Activated CD4-positive, alpha-beta T cell treated with anti-CD3 and anti-CD28 coated beads for 24 hours (primary cell): ENCODE results near the gene GRIK2.

Source experiments
- DNase-seq, 2 donors: peaks; one replicate each; pipeline ENCODE4 v3.0.0-alpha.2; 2020; ENCODE audit warnings: low read depth in 2 of 2

The GRIK2 gene

DNA sequence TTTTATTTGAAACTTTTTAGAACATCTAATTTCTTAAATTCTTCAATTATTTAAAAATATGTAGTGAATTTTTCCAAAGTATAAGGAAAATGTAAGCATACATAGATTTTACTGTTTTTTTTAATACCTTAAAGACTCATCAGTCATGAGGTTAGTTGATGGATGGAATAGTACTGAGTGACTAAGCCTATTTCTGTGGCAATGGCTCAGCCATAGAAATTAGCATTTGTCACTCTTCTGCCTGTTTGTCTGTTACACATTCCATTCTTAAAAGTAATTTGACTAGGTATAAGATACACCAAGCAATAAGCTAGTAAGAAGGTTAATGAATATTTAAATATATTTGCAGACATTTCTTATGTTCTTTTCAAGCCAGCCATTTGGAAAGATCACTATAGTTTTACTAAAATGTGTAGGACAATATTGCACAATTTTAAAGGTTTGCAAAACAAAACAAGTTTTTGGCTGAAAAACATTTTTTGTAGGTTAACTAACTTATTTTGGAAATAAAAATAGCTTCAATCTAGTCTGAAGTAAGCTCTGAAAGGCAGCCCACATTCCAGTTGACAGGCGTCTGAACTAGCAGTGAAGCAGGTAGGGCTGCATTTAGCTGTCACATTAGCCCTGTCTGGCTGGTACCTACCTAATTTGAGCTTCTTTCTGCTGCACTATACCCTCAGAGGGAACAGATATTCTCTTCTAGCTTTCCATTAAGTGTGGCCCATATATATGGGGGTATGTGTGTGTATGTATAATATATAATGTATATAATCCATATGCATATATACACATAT lies 385.7 kb downstream of the GRIK2 start:
- no peak for DNase-seq

DNA sequence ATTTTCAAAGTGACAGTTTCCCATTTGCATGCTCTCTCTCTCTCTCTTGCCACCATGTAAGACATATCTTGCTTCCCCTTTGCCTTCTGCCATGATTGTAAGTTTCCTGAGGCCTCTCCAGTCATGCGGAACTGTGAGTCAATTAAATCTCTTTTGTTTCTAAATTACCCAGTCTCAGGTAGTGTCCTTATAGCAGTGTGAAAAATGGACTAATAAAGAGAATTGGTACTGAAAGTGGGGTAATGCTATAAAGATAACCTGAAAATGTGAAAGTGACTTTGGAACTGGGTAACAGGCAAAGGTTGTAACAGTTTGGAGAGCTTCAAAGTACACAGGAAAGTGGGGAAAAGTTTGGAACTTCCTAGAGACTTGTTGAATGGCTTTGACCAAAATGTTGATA lies 389.8 kb downstream of the GRIK2 start:
- no peak for DNase-seq

DNA sequence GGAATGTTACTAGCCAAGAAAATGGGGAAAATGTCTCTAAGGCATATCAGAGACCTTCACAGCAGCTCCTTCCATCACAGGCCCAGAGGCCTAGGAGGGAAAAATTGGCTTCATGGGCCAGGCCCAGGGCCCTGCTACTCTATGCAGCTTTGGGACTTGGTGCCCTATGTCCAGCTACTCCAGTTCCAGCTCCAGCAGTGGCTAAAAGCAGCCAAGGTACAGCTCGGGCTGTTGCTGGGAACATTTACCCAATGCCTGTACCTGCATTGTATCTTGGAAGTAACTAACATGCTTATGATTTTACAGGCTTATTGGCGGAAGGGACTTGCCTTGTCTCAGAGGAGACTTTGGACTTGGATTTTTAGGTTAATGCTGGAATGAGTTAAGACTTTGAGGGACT lies 390.6 kb downstream of the GRIK2 start:
- no peak for DNase-seq

DNA sequence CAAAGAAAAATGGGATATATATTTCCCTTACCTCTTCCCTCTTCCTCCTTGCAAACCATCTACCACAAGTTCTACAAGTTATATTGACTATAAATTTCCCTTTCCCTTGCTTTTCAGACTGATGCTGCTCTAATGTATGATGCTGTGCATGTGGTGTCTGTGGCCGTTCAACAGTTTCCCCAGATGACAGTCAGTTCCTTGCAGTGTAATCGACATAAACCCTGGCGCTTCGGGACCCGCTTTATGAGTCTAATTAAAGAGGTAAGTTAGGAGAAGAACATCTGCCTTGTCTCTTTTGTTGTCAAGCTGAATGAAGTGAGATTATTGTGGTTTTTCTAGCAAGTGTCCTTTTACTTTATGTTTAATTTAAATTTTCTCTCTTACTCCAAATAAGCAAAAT lies 406.0 kb downstream of the GRIK2 start:
- no peak for DNase-seq

DNA sequence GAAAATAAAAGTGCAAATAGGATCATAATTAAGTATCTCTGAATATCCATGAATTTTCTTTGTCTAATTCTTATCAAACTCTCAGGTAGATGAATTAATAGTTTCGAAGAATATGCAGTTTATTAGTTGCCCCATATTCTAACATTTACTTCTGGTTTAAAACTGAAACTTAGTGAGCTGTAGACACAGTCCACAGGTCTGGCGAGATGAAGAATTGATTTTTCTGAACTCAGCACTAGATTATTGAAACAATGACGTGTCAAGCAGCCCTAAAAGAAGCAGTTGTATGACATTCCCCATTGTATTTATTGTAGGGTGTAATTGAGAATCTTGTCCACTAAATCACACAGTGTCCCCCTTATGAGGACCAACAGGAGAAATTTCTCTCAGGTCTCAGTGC lies 407.1 kb downstream of the GRIK2 start:
- DNase-seq: no peak

DNA sequence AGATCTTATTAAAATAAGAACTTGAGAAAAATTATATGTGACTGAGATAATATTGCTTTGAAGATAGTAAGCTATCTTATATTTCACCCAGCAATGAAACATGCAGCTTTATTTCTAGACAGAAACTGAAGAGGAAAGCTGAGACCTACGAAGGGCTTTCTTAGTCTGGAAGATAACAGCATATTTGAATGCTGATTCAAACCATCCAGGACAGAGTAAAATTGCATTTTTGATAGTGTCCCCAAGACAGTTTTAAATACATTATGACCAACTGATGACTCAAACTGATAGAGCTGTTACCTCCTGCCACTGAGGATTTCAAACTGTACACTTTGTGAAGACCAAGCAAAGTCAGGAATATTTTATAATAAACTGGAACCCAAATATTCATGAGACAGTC lies 409.6 kb downstream of the GRIK2 start:
- DNase-seq: no peak

DNA sequence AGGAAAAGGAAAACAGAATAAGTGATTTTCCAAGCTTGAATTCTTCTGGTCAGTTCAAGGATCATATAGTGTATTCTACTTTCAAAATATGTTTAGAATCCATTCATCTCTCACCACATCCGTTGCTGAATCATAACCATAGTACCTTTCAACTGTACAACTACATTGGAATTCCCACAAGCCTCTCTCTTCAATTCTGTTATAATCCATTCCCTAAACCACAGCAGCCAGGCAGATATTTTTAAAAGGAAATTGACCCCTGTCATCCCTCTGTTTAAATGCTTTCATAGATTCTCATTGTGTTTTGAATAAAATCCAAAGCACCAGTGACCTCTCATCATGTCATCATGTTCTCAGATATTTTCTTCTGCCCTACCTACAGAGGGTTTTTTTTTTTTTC lies 412.7 kb downstream of the GRIK2 start:
- DNase-seq: no peak

DNA sequence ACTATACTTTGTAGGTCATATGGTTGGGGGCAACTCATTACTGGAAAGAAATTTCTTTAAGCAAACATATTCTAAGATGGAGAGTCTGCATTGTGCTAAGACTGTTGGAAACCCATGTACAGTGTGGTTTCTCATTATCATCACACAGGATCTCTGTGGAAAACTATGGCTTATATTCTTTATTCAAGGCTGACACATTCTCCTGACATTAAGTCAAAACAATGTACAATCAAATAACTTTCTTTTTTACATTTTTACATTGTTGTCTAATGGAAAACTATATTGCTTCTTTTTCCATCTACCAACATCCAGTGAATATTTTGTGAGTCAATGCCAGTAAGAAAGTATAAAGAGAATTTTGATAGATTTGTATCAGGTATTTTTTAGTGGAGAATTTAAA lies 417.6 kb downstream of the GRIK2 start:
- no peak for DNase-seq

DNA sequence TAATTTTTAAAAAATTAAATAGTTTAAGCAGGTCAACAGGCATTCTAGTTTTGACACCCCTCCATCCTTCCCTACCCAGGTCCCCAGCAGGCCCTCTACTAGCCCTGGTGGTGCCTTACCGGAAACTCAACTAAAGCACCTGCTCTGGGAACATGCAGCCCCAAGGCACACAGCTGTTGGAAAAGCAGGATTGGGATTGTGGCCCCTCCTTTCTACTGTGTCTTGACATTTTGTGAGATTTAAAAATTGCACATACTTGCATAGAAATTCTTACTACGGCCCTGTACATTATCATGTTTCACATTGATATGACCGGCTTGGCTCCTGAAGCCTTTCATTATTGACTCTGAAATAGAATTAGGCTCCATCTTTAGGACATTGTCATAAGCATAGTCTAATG lies 423.2 kb downstream of the GRIK2 start:
- no peak for DNase-seq

DNA sequence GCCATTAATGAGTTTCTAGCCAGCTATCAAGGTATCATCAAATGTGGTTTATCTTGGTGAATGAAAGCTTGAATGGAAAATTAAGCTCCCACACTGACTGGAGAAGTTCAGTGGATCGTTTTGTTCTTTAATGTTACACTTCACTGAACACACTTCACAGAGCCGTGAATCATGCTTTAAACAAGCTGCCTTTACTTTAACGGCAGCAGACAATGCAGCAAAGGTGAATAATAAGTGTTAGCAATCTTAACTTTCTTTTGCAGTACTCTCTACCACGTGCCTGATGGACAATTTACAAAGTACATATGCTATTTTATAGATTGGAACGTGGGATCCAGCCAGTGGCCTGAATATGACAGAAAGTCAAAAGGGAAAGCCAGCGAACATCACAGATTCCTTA lies 424.5 kb downstream of the GRIK2 start:
- no peak for DNase-seq

DNA sequence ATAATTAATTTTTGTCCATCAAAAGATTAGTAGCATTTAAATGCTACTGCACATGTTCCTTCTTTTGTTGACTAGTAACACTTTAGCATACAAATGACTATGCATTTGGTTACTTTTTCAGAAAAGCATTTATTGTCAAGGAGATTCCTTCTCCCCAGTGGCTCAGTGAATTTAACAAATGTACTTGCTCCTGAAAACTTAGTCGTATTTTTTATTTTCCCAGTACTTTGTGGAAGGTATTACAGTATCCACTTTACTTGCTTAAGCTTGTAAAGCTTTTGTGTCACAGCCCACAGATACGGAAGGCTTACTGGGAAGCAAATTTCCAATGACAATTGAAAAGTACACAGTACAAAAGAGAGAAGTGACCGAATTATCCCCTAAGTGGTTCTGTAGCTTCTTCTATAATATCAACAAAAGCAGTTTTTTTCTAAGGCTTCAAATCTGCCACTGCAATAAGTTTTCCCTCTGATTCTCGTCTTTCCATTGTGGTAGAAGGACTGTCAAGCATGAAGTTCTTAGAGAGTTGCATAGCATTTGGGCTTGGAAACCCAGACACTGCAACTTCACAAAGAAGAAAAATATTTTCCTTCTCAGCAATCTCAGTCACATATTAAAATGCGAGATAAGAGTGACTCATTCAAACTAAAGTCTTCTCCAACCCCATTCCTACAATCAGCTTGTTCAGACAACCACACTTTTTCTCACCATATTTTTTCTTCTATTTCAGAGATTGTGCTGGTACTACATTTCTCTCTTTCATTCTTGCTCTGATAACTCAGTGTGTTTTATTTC lies 431.2 kb downstream of the GRIK2 start:
- no peak for DNase-seq

DNA sequence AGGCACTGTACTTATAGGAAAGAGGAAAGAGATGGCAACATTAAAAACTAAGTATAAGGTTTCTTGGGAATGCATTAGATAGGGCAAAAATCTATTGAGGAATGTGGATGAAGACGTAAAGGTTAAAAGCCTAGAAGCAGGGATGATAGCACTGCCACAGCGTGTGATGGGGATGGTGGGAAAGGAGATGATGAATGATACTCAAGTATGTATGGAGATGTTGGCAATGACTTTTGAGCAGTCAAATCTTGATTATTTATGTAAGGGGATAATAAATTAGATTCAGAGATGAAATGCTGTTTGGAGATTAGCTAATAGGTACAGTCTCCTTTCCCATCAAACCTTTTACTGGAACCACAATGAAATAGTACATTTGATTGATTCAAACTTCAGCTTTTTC lies 432.8 kb downstream of the GRIK2 start:
- no peak for DNase-seq

DNA sequence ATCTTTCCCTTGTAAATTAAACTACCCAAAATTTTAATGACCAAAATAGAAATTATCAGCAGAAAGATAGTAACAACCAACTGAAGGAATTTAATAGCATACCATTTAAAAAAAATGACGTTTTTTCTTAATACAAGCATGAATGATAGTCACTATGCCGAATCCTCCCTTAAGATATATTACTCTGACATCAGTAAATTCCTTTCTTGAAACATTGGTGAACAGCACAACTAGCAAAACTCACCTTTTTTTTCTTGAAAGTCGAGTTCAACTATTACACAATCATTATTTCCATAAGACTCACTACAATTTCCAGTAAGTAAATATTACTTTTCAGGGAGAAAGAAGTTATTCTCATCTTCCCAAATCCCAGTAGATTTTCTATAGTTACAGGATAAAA lies 433.2 kb downstream of the GRIK2 start:
- DNase-seq: no peak

DNA sequence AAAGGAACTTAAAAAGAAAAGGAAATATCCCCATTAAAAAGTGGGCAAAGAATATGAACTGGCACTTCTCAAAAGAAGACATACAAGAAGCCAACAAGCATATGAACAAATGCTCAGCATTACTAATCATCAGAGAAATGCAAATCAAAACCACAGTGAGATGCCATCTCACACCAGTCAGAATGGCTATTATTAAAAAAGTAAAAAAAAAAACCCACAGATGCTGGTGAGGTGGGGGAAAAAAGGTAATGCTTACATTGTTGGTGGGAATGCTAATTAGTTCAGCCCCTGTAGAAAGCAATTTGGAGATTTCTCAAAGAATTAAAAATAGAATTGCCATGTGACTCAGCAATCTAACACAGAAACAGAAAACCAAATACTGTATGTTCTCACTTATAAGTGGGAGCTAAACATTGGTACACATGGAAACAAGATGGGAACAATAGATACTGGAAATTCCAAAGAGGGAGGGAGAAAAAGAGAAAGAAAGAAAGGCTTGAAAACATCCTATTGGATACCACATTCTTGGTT lies 437.1 kb downstream of the GRIK2 start:
- no peak for DNase-seq

DNA sequence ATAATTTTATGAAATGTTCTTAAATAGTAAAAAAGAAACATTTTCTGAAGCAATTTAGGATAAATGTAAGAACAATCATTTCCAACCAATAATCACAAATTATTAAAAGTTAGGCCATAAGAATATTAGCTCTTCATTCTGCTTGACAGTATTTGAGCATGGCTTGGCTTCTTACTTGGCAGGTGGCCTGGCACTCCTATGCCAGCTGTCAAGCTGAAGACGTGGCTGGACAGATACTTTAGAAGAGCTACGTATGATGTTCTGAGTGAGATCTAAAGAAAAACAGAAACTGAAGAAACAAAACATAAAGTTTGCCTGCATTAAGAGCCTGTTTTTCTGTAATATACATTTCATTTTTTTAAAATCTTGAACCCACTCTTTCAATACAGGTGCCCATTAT lies 438.9 kb downstream of the GRIK2 start:
- no peak for DNase-seq

DNA sequence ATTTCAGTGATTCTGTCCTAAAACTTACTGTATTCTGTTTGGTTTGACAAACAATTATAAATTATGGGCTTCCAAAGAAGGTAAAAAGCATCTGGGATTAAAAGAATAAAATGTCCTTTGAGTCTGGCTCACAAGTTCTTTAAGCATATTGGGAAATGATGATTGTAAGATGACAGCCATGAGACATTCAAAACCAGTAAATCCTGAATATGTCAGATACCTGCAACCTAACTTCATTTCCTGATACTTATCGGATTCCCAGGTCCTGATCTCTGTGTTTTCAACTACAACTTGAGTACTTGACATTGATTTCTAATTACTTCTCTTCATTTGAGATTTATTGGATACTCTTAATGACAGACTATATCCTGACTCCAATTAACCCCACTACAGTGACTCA lies 446.6 kb downstream of the GRIK2 start:
- DNase-seq: no peak

DNA sequence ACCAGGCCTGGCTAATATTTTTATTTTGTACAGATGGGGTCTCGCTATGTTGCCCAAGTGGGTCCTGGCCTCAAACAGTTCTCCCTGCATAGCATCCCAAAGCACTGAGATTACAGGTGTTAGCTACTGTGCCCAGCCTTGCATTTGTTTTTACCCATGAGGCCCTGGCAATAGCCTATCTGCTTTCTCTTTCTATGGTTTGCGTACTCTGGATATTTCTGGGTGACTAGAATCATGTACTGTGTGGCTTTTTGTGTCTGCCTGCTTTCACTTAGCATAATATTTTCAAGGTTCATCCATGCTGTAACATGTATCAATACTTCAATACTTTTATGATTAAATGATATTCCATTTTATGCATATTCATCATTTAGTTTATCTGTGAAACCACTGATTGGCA lies 451.7 kb downstream of the GRIK2 start:
- no peak for DNase-seq

DNA sequence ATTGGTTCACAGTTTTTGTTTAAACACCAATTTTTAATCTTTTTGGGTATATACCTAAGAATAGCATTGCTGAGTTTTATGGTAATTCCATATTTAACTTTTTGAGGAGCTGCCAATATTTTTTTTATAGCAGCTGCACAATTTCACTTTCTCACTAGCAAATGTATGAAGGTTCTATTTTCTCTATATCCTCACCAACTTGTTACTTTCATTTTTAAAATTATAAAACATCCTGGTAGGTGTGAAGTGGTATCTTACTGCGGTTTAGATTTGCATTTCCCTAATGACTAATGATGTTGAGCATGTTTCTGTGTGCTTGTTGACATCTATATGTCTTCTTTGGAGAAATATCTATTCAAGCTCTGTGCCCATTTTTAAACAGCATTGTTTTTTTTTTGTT lies 452.1 kb downstream of the GRIK2 start:
- no peak for DNase-seq

DNA sequence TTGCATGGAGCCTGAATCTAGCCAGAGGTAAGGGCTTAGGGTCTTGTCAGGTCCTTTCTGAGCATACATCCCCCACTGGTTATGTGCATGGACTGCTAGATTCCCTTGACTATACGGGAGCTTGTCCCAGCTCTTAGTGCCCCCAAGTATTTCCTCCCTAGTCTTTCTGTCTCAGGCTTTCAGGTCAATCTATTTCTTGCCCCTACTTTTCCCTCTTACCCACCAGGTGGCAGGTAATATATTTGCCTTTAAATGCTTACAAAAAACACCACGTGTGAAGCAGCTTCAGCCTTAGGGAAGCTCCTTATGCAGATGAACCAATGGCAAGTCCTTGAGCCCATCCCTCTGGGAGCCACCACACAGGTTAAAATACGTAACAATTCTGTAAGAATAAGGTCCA lies 454.2 kb downstream of the GRIK2 start:
- no peak for DNase-seq

DNA sequence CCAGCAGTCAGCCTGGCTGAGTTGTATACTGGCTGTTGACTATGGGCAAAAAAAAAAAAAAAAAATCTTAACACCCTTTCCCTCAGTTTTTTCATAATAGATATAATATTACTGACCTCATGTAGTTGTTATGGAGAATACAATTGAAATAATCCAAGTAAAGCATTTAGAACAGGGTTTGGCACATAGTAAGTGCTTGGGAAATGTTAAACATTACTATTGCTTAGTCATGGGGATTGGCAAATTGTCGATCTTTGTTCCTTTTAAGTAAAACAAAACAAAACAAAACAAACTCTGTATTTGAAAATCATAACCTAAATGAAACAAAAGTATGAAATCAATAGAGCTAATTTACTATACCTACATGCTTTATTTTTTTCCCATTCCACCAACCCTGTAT lies 458.4 kb downstream of the GRIK2 start:
- DNase-seq: no peak

DNA sequence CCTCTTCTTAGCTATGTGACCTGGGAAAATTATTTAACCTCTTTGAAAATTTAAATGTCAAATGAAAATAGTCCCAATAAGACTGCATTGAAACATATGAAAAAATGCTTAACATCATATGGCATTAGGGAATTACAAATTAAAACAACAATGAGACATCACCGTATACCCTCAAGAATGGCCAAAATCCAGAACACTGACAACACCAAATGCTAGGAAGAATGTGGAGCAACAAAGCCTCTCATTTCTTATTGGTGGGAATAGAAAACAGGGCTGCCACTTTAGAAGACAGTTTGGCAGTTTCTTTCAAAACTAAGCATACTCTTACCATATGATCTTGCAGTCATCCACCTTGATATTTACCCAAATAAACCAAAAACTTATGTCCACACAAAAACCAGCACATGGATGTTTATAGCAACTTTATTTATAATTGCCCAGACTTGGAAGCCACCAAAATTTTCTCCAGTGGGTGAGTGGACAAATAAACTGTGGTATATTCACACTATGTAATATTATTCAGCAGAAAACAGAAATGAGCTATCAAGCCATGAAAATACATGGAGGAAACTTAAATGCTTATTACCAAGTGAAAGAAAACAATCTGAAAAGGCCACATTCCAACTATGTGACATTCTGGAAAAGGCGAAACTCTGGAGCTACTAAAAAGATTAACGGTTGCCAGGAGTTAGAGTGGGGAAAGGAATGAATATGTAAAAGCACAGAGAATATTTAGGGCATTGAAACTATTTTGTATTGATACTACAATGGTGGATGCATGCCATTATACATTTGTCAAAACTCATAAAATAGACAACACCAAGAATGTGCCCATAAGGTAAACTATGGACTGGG lies 459.9 kb downstream of the GRIK2 start:
- DNase-seq: no peak

DNA sequence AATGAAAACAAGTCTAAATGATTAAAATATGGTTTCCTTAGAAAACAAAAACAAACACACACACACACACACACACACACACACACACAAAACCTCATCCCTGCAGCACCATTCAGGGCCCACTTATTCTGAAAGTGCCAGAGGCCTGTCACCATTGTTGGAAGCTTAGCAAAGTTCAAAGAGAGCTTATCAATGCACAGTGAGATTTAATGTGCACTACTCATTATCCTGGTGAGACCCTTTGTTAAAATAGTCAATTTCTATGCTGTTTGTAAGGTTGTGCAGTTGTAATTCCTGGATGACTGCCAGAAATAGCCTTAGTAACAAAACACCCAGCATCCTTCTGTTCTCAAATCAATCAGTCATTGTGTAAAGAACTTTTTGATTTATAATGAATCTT lies 482.9 kb downstream of the GRIK2 start:
- DNase-seq: no peak
